Activated CD4-positive, alpha-beta T cell treated with anti-CD3 and anti-CD28 coated beads for 24 hours (primary cell): ENCODE measurements around the gene KLRD1.
"Not testable (repeated sequence)": the region's sequence is repeated elsewhere in the genome, so short reads cannot be mapped to it uniquely, and the experiment has no call there.

ENCODE experiments used
- DNase-seq, 2 donors: peaks; one replicate each; pipeline ENCODE4 v3.0.0-alpha.2; 2020; ENCODE audit warnings: low read depth in 2 of 2

The KLRD1 gene, protein sequence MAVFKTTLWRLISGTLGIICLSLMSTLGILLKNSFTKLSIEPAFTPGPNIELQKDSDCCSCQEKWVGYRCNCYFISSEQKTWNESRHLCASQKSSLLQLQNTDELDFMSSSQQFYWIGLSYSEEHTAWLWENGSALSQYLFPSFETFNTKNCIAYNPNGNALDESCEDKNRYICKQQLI

GRCh38 chr12:10307630-10308029 is at the start of gene KLRD1:
Gene KLRD1, plus strand, starts transcription at chr12:10307870. Its CDS starts 208 bp downstream, at chr12:10308078.
- no peak for DNase-seq

DNA sequence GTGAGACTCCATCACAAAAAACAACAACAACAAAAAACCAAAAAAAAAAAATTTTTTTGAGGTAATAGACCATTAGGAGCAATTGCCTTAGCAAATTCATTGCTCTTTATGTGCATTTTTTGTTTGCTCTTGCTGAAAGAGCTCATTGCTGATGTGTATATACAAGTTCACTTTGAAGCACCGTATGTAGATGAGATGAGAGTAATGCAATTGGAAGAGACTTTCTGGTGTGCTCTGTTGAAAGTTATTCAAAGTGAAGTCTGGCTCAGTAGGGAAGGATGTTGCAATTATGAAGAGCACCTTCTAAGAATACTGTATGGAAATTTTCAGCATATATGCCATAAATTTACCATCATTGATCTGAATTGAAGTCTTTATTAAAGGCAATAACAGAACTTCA is 46.7 kb upstream of the KLRD1 start:
- no peak for DNase-seq

- DNase-seq, result no peak
These were observed 39.6 kb upstream of the KLRD1 start for GRCh38 chr12:10268037-10268436.

- no peak for DNase-seq
These were observed 35.2 kb upstream of the KLRD1 start for GRCh38 chr12:10272467-10272866.

DNA sequence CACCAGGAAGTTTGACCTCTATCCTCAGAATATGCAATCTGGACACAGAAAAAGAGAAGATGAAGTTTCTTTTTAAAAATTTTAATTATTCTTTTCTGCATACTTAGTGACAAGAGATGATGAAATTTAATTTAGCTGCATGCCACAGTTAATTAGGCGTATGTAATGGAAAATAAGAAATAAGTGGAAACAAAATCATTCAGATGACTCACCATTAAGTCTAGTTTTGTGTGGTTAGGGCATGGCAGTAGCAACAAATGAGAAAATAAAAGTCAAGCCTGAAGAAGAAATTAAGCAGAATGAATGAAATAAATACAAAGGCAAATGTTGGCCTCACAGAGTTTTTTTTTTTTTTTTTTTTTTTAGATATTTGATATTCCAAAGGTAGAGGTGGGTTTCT is 30.9 kb upstream of the KLRD1 start:
- DNase-seq, result no peak

- no peak for DNase-seq
These were observed 29.6 kb upstream of the KLRD1 start for GRCh38 chr12:10278104-10278503.

GRCh38 chr12:10279937-10280336 is 27.7 kb upstream of the KLRD1 start:
- no peak for DNase-seq

DNA sequence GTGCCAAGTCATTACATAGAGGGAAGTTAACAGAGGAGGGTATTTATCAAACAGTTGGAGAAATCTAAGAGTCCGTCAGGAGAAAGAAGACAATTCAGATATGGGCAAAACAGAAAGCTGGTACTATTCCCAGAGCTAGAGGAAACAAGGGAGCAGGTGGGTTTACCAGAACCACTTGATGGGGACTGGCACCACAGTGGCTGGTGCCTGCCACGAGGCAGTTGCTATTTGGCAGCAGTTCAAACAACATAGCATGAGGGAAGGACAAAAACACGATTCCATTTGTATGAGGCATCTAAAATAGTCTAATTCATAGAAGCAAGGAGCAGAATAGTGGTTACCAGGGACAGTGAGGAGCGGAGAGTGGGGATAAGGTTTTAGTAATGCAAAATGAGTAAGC is 24.6 kb upstream of the KLRD1 start:
- no peak for DNase-seq

GRCh38 chr12:10285919-10286318 is 21.8 kb upstream of the KLRD1 start:
- DNase-seq, result no peak

DNA sequence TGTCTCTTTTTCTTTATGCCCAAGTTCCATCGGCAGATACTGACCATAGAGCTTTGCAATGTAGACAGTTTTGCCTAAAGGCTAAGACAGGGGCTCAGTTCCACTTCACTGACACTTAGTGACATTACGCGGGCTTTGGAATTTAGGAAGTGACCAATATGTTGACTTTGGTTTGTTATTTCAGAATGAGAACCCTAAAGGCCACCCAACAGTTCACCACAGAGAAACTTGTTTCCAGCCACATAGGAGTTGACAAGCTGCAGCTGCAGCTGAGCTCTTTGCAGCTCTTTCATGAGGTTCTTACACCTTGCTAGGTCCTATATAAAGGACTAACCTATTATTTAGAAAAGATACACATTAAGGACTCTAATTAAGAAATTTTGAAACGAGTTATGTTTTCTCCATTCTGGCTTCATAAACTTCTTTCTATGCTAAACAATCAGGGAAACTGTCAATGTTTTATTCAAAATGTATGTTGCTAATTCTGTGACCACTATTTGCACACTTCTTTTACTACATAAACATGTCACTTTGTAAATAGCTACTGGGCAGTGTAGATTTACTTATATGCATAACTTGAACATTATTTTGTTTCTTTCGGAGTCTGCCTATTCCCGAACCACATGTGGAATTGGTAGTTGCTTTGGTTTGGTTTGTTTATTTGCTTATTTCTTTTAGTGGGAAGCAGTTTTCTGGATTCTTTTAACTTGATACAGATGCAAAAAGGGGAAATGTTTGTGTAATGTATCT is 18.5 kb upstream of the KLRD1 start:
- DNase-seq, result no peak

DNA sequence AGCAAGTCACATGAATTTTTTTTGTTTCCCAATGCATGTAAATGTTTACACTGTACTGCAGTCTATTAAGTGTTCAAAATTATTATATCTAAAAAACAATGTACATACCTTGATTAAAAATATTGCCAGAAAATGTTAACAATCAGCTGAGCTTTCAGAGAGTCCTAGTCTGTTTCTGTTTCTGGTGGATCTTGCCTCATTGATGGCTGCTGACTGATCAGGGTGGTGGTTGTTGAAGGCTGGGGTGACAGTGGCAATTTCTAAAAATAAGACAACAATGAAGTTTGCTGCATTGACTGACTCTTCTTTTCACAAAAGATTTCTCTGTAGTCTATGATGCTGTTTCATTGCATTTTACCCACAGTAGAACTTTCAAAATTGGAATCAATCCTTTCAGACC is 16.6 kb upstream of the KLRD1 start:
- DNase-seq, result no peak

DNA sequence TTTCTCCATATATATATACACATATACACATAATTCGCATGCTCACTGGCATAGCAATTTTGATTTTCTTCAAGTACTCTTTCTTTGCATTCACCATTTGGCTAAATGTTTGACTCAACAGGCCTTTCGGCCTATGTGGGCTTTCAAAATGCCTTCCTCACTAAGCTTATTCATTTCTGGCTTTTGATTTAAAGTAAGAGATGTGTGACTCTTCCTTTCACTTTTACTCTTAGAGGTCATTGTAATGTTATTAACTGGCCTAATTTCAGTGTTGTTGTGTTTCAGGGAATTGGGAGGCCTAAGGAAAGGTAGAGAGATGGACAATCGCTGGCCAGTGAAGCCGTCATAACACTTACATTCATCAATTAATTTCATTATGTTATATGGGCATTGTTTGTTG is 14.5 kb upstream of the KLRD1 start:
- no peak for DNase-seq

- no peak for DNase-seq
These were observed 14.0 kb upstream of the KLRD1 start for GRCh38 chr12:10293570-10294227.

DNA sequence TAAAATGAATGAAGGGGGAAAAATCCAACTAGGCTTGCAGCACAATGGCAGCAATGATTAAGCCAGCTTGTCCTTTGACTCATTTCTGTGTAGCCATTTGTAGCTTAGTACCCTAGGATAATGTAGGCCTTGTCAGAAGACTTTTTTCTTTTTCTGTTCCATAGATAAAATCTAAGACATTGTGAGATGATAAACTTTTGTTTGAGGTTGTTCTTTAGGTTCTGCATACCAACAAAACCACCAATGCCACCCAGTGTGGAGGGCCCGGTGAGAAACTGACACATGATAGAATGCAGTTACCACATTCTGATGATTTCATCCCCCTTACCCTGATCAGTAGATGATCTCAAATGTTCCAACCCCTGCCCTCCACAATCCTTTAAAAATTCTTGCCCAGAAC is 6.6 kb upstream of the KLRD1 start:
- DNase-seq, result peak in 1 of 2 donors; percentile 6

DNA sequence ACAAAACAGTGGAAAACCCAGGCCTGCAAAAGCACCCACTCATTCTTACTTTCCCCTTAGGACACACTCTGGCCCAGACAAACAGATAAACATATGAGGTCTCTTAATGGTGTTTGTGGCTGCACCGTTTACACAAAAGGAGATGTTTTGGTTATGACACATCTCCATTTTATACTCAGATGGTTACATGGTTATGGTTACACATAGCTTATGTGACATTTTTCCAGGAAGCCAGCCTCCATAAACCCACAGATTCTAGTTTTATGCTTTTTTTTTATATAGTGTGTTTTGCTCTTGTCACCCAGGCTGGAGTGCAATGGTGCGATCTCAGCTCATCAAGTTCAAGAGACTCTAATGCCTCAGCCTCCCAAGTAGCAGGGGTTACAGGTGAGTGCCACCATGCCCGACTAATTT is 3.5 kb upstream of the KLRD1 start:
- DNase-seq, result peak in 1 of 2 donors; percentile 4

DNA sequence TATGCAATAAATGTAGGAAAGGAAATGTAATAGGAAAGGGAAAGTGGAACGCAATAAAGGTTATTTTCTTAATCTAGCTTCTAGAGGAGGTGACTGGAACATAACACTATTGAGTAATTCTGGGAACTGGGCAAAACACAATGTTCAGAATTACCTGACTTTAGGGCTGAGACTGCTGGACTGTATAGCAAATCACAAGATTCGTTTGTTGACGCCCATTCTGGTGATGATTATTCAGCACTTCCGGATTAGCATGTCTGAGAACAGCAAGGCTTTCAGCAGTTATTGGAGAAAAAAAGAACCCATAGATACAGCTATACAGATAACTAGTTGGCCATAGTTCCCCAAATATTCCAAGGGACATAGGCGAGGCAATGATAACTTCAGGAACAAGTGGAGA is 2.3 kb upstream of the KLRD1 start:
- no peak for DNase-seq

- DNase-seq, result no peak
These were observed 3.5 kb downstream of the KLRD1 start for GRCh38 chr12:10310926-10311720.

DNA sequence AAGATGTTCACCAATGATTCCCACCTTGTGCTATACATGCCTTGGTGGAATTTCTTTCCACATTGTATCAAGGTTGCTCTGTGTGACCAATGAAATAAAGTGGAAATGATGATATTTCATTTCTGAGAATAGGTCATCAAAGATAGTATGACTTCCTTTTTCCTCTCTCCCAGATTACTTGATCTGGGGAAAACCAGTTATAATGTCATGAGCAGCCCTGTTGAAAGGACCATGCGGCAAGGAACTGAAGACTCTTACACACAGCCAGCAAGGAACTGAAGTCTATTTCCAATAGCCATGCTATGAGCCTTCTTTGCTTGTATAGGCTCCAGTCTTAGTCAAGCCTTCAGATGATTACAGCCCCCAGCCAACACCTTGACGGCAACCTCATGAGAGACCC is 11.7 kb downstream of the KLRD1 start:
- no peak for DNase-seq

GRCh38 chr12:10320643-10321042 is 13.0 kb downstream of the KLRD1 start:
- DNase-seq, result no peak

GRCh38 chr12:10328691-10329090 is 21.0 kb downstream of the KLRD1 start:
- not testable (repeated sequence) for DNase-seq

GRCh38 chr12:10331642-10332239 is 24.1 kb downstream of the KLRD1 start:
- no peak for DNase-seq

- DNase-seq, result not testable (repeated sequence)
These were observed 28.5 kb downstream of the KLRD1 start for GRCh38 chr12:10336196-10336595.
